Gastrocnemius medialis (tissue), 4 donors: ENCODE measurements around the gene OR51V1. TPM values are rescaled to one million over a fixed set of nuclear protein-coding genes. Genes with fewer than 3 reads are reported as not detected.

Experiments used
- ATAC-seq, 2 donors: fragments of 150-250 bp; one replicate each; pipeline ENCODE4 v1.9.1; 2016
- DNase-seq, 2 donors: peaks; one replicate each; pipeline ENCODE4 v3.0.0-alpha.2; 2019
- H3K27ac ChIP-seq, 4 donors: fragments of 200-600 bp; sonication (generic); 1 replicate in 1 of 4; 2 replicates in 3 of 4; pipeline ENCODE4 v1.5.1; 2016 to 2018; ENCODE audit warnings: mild to moderate bottlenecking in 2 of 4, moderate library complexity in 1 of 4
- H3K27me3 ChIP-seq, 3 donors: fragments of 200-600 bp; sonication (generic) in 2 of 3; 1 replicate in 1 of 3; 2 replicates in 2 of 3; pipeline versions ENCODE4 v1.5.1 to v1.6.0; 2016 to 2019; ENCODE audit warnings: mild to moderate bottlenecking in 1 of 3, moderate library complexity in 1 of 3
- H3K36me3 ChIP-seq, 2 donors: fragments of 200-600 bp; sonication (generic) in 1 of 2; one replicate each; pipeline ENCODE4 v1.5.1; 2017 to 2018
- H3K4me1 ChIP-seq, 2 donors: fragments of 200-600 bp; sonication (generic) in 1 of 2; one replicate each; pipeline ENCODE4 v1.5.1; 2016 to 2017; ENCODE audit warnings: mild to moderate bottlenecking in 2 of 2
- H3K4me3 ChIP-seq, 4 donors: fragments of 200-600 bp; sonication (generic) in 3 of 4; 1 replicate in 1 of 4; 2 replicates in 3 of 4; pipeline ENCODE4 v1.5.1; 2016 to 2019; ENCODE audit warnings: mild to moderate bottlenecking in 2 of 4
- H3K9me3 ChIP-seq, 3 donors: fragments of 200-600 bp; sonication (generic) in 2 of 3; 1 replicate in 1 of 3; 2 replicates in 2 of 3; pipeline ENCODE4 v1.5.1; 2016 to 2019
- CTCF ChIP-seq, 5 experiments: fragments of 450-650 bp in 3 of 5; fragments of 200-600 bp in 2 of 5; sonication (generic) in 2 of 5; IDR thresholded peaks in 4 of 5; conservative IDR thresholded peaks in 1 of 5; 1 replicate in 4 of 5; 2 replicates in 1 of 5; pipeline ENCODE4 v1.5.1; 2016 to 2019; ENCODE audit warnings: antibody characterized with exemption in 5 of 5, mild to moderate bottlenecking in 3 of 5, moderate library complexity in 3 of 5
- POLR2A ChIP-seq, 2 donors: fragments of 450-650 bp; IDR thresholded peaks; one replicate each; pipeline ENCODE4 v1.6.1; 2017; ENCODE audit warnings: antibody characterized with exemption in 2 of 2, mild to moderate bottlenecking in 2 of 2, moderate library complexity in 2 of 2
- in situ Hi-C, 4 donors: fragments of 200-750 bp; cut with MboI; loops; one replicate each; pipeline versions ENCODE4 v1.15.0 to v1.8.0; 2017; ENCODE audit warnings: low sequenced_read_pairs in 4 of 4
- intact Hi-C: fragments of 100-400 bp; cut with DNase I; formaldehyde crosslinking; loops from one replicate; pipeline ENCODE4 v1.15.1; 2023; ENCODE audit warnings: low total_unique reads
- total RNA-seq, 4 donors: library from RNA; depleted of rRNA; stranded (reverse); fragments of >200 nt; gene quantifications; one replicate each; pipeline versions ENCODE4 v1.1.0 to v1.2.3, GENCODE V29; 2016

The OR51V1 gene
- total RNA-seq, 4 donors from 2014 or later: not detected

GRCh38 chr11:5245155-5245554, 44.7 kb upstream of the OR51V1 start:
- no peak overlapping the region for H3K4me3 ChIP-seq
- in situ Hi-C loops (no loop called here), intact Hi-C loops (no loop called here)
- ATAC-seq (no peak), DNase-seq (no peak)
- no peaks in the 10 kb centered on the region for H3K36me3 ChIP-seq
- TF ChIP-seq POLR2A (IDR thresholded peaks at IDR 0.05): no peak
- no peak for TF ChIP-seq CTCF (IDR thresholded peaks at IDR 0.05 in 4 of 5, conservative IDR thresholded peaks at IDR 0.05 in 1 of 5)
- no peaks in the 10 kb centered on the region for H3K27me3 ChIP-seq
- H3K9me3 ChIP-seq: no peaks in the 10 kb centered on the region
- no peak overlapping the region for H3K27ac ChIP-seq
- H3K4me1 ChIP-seq: no peaks in the 10 kb centered on the region

- intact Hi-C loops: no loop called here
Measured at GRCh38 chr11:5243816-5244180, 43.3 kb upstream of the OR51V1 start.

GRCh38 chr11:5242933-5243815, 42.7 kb upstream of the OR51V1 start:
- Histone ChIP-seq H3K4me3 (no peak overlapping the region), H3K9me3 (no peaks in the 10 kb centered on the region), H3K27me3 (no peaks in the 10 kb centered on the region), H3K4me1 (no peaks in the 10 kb centered on the region), H3K36me3 (no peaks in the 10 kb centered on the region), H3K27ac (no peak overlapping the region)
- in situ Hi-C loops (no loop called here), intact Hi-C loops (no loop called here)
- TF ChIP-seq CTCF (IDR thresholded peaks at IDR 0.05 in 4 of 5, conservative IDR thresholded peaks at IDR 0.05 in 1 of 5) (no peak), POLR2A (IDR thresholded peaks at IDR 0.05) (no peak)
- no peak for ATAC-seq
- DNase-seq: no peak

More at GRCh38 chr11:5243816-5244180, 43.3 kb upstream of the OR51V1 start:
- TF ChIP-seq POLR2A (IDR thresholded peaks at IDR 0.05): no peak
- no peak for TF ChIP-seq CTCF (IDR thresholded peaks at IDR 0.05 in 4 of 5, conservative IDR thresholded peaks at IDR 0.05 in 1 of 5)
- DNase-seq: no peak
- Histone ChIP-seq H3K36me3 (no peaks in the 10 kb centered on the region), H3K9me3 (no peaks in the 10 kb centered on the region), H3K4me1 (no peaks in the 10 kb centered on the region), H3K27ac (no peak overlapping the region), H3K27me3 (no peaks in the 10 kb centered on the region), H3K4me3 (no peak overlapping the region)
- no peak for ATAC-seq
- in situ Hi-C loops: no loop called here

- Histone ChIP-seq H3K27me3 (no peaks in the 10 kb centered on the region), H3K4me3 (no peak overlapping the region), H3K4me1 (no peaks in the 10 kb centered on the region), H3K36me3 (no peaks in the 10 kb centered on the region), H3K27ac (no peak overlapping the region), H3K9me3 (no peaks in the 10 kb centered on the region)
- no peak for TF ChIP-seq CTCF (IDR thresholded peaks at IDR 0.05 in 4 of 5, conservative IDR thresholded peaks at IDR 0.05 in 1 of 5)
- TF ChIP-seq POLR2A (IDR thresholded peaks at IDR 0.05): no peak
- ATAC-seq: no peak
- in situ Hi-C loops: no loop called here
- intact Hi-C loops: no loop called here
- no peak for DNase-seq
Measured at GRCh38 chr11:5242208-5242607, 41.7 kb upstream of the OR51V1 start.
